ENCODE results near the gene PAK6. TPM values are rescaled to one million over a fixed set of nuclear protein-coding genes. Genes with fewer than 3 reads are reported as not detected.

PAK6 gene
- total RNA-seq, 4 donors from 2014 or later: 2.3 to 5.0 (median 3.3) TPM; not detected in 1

DNA sequence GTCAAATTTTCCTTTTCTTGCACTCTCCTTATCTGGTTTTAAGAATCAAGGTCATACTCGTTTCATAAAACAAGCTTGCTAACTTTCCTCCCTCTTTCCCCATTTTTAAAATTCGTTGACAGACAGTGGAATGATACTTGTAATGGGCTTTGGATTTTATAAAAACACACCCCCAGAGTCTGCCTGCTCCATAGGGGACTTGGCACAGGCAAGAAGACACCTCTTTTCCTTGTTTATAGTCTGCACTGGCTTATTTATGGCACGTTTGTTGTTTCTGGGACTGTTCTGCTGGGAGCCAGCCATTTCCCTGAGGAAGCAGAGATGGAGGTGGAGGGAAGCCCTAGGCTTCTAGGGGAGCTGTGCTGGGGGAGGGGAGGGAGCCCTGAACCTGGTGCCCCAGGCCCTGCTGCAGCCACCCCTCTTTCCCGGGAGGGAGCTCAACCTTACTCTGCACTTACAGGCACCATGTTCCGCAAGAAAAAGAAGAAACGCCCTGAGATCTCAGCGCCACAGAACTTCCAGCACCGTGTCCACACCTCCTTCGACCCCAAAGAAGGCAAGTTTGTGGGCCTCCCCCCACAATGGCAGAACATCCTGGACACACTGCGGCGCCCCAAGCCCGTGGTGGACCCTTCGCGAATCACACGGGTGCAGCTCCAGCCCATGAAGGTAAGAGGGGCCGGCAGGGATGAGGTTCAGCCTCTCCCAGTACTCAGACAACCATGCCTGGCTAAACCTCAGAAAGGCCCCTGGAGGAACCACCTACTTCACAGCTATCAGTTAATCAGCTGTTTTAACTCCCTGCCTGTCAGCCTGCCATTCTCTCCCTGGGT, 25.7 kb downstream of the PAK6 start:
- no peaks in the 10 kb centered on the region for H3K9me3 ChIP-seq
- intact Hi-C loops (cut with DNase I; ENCODE audit: low total_unique reads): no loop called here
- peak overlapping the region; percentile 78 to 94 for H3K27ac ChIP-seq
- H3K27me3 ChIP-seq: no peaks in the 10 kb centered on the region
- peak in 1 of 2 donors; percentile 42 for DNase-seq
- TF ChIP-seq POLR2A (IDR thresholded peaks at IDR 0.05): no peak
- TF ChIP-seq, protein P1, sequence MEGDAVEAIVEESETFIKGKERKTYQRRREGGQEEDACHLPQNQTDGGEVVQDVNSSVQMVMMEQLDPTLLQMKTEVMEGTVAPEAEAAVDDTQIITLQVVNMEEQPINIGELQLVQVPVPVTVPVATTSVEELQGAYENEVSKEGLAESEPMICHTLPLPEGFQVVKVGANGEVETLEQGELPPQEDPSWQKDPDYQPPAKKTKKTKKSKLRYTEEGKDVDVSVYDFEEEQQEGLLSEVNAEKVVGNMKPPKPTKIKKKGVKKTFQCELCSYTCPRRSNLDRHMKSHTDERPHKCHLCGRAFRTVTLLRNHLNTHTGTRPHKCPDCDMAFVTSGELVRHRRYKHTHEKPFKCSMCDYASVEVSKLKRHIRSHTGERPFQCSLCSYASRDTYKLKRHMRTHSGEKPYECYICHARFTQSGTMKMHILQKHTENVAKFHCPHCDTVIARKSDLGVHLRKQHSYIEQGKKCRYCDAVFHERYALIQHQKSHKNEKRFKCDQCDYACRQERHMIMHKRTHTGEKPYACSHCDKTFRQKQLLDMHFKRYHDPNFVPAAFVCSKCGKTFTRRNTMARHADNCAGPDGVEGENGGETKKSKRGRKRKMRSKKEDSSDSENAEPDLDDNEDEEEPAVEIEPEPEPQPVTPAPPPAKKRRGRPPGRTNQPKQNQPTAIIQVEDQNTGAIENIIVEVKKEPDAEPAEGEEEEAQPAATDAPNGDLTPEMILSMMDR (IDR thresholded peaks at IDR 0.05): no peak
- no peaks in the 10 kb centered on the region for H3K36me3 ChIP-seq
- H3K4me3 ChIP-seq: no peak overlapping the region
- peaks cover 0 to 25% of the 10 kb centered on the region in 2 donors for H3K4me1 ChIP-seq

DNA sequence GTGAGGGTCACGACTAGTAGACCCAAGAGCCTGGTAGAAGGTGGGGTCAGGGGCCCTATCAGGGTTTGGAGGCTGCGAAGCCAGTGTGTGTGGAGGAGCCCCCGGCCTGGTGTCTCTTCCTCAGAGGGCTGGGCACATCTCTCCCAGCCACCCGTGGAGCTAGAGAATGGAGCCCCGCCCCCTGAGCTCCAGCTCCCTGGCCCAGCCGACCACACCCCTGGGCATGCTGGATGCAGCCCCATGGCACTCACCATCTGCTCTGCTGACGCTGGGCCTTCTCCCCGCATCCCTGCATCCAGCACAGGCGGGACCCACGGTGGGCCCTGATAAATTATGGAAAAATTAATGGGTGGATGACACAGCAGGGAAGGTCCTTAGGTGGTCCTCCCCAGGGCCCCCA, 26.5 kb downstream of the PAK6 start:
- no peaks in the 10 kb centered on the region for H3K36me3 ChIP-seq
- intact Hi-C loops (cut with DNase I; ENCODE audit: low total_unique reads): no loop called here
- peaks cover 0 to 25% of the 10 kb centered on the region in 2 donors for H3K4me1 ChIP-seq
- H3K4me3 ChIP-seq: no peak overlapping the region
- H3K9me3 ChIP-seq: no peaks in the 10 kb centered on the region
- no peaks in the 10 kb centered on the region for H3K27me3 ChIP-seq
- no peak for DNase-seq
- TF ChIP-seq, protein P1 (IDR thresholded peaks at IDR 0.05): no peak
- no peak for TF ChIP-seq POLR2A (IDR thresholded peaks at IDR 0.05)
- peak overlapping the region; percentile 78 to 94 for H3K27ac ChIP-seq

DNA sequence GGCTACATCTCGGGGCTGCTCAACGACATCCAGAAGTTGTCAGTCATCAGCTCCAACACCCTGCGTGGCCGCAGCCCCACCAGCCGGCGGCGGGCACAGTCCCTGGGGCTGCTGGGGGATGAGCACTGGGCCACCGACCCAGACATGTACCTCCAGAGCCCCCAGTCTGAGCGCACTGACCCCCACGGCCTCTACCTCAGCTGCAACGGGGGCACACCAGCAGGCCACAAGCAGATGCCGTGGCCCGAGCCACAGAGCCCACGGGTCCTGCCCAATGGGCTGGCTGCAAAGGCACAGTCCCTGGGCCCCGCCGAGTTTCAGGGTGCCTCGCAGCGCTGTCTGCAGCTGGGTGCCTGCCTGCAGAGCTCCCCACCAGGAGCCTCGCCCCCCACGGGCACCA, 27.0 kb downstream of the PAK6 start:
- Histone ChIP-seq H3K36me3 (no peaks in the 10 kb centered on the region), H3K27me3 (no peaks in the 10 kb centered on the region), H3K4me1 (peaks cover 0 to 25% of the 10 kb centered on the region in 2 donors), H3K27ac (peak overlapping the region; percentile 78 to 94), H3K4me3 (no peak overlapping the region), H3K9me3 (no peaks in the 10 kb centered on the region)
- TF ChIP-seq, protein P1 (IDR thresholded peaks at IDR 0.05): no peak
- no peak for TF ChIP-seq POLR2A (IDR thresholded peaks at IDR 0.05)
- intact Hi-C loops (cut with DNase I; ENCODE audit: low total_unique reads): no loop called here
- no peak for DNase-seq

DNA sequence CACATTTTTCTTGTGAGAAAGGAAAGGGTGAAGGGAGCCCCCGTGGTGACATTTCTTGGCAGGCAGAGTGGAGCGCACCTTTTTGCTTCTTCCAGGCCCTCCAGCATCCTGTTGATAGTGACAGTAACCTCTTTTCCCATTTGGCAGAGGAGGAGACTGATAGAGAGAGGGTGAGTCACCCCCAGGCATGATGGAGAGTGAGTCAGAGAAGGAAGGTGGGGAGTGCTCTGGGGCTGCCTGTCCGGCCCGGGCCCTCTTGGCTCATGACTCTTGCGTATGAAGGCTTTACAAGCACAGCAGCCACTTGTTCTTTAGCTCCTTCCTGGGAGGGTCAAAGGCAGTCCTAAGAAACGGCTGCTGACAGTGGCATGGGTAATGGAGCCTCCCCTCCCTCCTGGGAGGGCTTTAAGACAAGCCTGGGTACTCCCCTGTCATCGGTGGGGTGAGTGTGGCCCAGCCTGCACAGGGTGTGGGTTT, 28.0 kb downstream of the PAK6 start:
- no peaks in the 10 kb centered on the region for H3K27me3 ChIP-seq
- peaks cover 0 to 25% of the 10 kb centered on the region in 2 donors for H3K4me1 ChIP-seq
- intact Hi-C loops (cut with DNase I; ENCODE audit: low total_unique reads): no loop called here
- TF ChIP-seq, protein P1 (IDR thresholded peaks at IDR 0.05): no peak
- TF ChIP-seq POLR2A (IDR thresholded peaks at IDR 0.05): peak in 1 of 2 donors; percentile 28
- no peaks in the 10 kb centered on the region for H3K9me3 ChIP-seq
- H3K36me3 ChIP-seq: no peaks in the 10 kb centered on the region
- H3K27ac ChIP-seq: peak overlapping the region; percentile 83 to 94
- peak; percentile 52 to 94 for DNase-seq
- H3K4me3 ChIP-seq: no peak overlapping the region

DNA sequence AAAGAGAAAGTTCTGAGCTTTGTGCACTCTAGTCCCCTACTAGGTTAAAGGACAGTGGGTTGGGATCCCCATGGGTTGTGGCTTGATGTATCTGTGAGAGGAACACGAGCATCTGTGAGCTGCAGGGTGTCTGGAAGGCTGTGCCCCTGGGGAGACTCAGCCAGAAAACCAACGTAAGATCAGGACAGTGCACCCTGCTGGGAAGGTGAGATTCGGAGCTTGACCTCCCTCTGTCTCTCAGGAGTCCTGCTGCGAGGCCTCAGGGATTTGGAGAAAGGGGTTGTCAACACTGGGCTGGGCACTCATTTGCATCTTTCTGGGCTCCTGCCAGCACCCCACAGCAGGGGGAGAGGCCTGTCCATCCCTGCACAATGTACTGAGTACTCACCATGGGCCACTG, 28.8 kb downstream of the PAK6 start:
- H3K9me3 ChIP-seq: no peaks in the 10 kb centered on the region
- peak overlapping the region; percentile 83 to 94 for H3K27ac ChIP-seq
- no peak for DNase-seq
- H3K4me3 ChIP-seq: no peak overlapping the region
- peaks cover 0 to 25% of the 10 kb centered on the region in 2 donors for H3K4me1 ChIP-seq
- intact Hi-C loops (cut with DNase I; ENCODE audit: low total_unique reads): no loop called here
- no peaks in the 10 kb centered on the region for H3K36me3 ChIP-seq
- H3K27me3 ChIP-seq: no peaks in the 10 kb centered on the region
- no peak for TF ChIP-seq POLR2A (IDR thresholded peaks at IDR 0.05)
- TF ChIP-seq, protein P1 (IDR thresholded peaks at IDR 0.05): no peak
